DMS114 treated with DMSO at 0.1 percent for 48 hours (cell line): Measurements from ENCODE around the gene BSDC1.

Source experiments
- DNase-seq: peaks from one replicate; lab custom pipeline; 2025; ENCODE audit not compliant: unreplicated experiment; lab: John Stamatoyannopoulos, UW

BSDC1 gene

DNA sequence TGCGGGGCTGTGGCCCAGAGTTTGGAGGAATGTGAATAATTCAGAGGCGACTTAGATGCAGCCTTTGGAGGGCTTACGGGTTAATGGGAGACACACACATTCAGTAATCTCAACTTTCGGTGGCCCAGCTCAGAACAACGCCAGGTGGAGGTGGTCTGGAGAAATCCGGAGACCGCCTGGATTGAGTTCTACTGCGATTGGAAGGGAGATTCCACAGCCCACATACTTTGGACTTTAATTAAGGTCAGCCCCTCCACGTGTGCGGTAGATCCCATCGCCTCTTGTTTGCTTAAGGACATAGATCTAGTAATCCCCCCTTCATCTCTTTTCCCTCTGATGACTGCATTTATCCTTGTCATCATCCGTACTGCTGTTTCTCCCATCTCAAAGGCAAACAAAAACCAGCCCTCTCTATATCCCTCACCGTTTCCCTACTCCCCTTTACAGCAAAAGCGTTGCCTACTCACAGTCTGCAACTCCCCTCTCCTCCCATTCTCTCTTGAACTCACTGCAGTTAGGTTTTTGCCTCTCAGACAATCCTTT is 720 bp upstream of the BSDC1 start:
- DNase-seq: no peak

DNA sequence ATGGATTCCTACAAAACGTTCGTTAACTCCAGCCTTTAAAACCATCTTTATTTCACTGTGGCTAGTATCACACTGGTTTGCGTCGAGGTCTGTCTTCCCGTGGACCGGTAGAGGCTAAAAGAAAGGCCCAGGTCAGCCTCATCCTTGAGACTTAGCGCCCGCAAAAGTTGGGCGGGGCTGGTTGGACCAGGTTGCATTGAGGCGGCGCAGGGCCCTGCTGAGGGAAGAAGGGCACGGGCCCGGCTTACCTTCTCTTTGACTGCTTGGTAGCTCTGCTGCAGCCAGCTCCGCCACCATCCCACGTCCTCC is 455 bp downstream of the BSDC1 start:
- DNase-seq: no peak

DNA sequence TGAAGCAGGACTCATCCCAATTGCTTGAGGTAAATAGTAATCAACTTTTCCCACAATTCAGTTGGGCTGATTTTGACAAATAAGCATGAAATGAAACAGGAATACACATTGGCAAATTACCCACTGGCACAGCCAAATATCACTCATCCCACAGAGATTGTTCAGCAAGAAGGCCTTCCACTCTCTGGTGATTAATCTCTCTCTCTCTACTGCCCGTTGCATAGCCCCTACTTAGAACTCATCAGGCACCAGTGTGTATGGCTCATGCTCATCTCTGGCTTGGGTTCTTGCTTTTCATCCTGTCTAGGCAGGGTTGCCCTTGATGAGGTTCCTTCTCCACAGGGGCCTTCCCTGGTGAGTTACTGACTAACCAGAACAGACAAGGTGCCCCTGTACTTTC is 1.1 kb downstream of the BSDC1 start:
- no peak for DNase-seq

DNA sequence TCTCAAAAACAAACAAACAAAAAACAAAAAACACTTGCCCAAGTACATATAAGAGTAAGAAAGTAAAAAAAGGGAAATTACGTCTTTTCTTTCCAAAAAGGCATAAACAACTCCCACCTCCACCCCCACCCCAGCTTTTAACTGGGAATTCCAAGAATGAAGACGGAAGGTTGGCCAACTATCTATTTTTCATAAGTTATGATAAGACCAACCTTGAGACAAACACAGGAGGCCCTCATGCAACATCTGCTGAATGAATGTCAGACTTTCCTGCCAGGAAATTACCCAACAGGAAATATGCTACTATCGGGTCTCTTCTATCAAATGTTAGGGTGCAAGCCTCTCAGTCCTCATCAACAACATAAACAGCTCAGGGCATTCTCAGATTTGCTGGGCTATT is 1.9 kb downstream of the BSDC1 start:
- DNase-seq: no peak

DNA sequence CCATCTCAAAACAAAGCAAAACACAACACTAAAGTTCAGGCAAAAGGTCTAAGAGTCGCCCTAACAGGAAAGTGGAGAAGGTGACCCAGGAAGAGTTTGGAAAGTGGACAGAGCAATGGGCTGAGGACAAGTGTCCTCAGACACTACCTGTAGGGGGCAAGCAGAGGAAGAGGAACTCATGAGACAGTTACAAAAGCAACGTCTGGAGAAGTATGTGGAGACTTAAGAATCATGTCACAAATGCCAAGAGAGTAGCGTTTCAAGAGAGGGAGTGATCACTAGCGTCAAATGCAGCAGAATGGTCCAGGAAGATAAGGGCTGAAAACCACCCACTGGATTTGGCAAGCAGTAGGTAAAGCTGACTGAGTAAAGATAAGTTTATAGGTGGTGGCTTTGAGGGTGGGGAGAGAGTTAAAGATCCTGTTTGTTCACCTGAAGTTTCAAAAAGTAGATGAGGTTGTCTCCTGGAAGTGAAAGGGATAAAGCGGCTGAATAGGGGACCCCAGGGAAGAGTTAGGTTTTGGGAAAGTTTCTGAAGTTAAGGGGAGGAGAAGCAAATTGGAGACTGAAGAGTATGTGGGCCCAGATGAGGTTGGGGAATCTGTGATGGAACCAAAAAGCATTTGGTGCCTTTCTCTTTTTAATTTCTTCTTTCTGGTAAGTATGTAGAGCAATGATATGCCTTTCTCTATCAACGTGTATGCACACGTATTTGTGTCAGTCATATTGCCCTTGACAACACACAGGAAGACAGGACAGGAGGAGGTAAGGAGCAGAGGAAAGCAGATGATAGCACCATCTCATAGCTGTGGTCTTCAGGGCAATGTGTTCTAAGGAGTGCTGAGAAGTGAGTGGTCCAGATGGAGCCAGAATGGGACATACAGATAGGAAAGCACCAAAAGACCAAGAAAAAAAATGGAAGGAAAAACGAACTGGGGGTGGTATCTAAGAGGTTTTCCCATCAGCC is 3.1 kb downstream of the BSDC1 start:
- no peak for DNase-seq

DNA sequence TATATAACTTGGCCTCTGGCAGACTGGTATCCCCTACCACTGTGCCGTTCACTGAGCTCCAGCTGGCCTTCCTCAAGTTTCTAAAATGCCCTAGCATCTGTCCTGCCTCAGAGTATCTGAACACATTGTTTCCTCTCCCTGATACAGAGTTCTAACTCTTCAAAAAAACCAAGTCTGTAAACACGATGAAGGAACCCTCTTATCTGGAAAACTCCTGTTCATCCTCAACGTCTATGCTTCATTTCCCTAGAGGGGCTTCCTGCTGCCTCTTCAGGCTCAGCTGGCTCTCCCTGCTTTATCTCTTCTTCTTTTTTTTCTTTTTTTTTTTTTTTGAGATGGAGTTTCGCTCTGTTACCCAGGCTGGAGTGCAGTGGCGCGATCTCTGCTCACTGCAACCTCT is 5.6 kb downstream of the BSDC1 start:
- DNase-seq: no peak

DNA sequence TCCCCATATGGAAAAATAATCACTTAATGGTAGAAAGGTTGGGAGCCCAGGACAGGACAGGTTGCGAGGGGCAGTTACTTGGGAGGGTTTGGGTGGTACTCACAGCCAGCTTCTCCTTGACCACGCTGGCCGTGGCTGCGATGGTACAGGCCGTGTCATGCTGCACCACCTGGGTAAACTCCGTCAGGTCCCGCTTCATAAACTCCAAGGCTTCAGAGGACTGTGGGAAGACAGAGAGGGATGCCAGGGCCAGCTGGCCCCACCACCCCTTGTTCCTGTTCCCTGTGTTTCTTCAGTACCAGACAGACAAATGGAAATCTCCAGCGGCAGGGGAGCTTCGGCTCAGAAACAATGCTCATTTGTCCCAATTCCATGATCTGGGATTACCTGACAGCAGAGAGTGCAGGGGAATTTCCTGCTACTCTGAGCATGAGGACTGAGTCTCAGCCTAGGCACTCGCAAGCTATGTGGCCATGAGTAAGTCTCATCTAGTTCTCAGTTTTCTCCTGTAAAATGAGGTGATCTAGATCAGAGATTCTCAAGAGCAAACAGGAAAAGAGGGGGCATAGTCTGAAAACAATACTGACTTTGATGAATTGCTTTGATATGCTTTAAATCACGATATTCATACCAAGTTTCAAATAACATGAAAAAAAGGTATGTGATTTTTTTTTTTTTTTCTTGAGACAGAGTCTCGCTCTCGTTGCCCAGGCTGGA is 7.4 kb downstream of the BSDC1 start:
- DNase-seq: no peak

DNA sequence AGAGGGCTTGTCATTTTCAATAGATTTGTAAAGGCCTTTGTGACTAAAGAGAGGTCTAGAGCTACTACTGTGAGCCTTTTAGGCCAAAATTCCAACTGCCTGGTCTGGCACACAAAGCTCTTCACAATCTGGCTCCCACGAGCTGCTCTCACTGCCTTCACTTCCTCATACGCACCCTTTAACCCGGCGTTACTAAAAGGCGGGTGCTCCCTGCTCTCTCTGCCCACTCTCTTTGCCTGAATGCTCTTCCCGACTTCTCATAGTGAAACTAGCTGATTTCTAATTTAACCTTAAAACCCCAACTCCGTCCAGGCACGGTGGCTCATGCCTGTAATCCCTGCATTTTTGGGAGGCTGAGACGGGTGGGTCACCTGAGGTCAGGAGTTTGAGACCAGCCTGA is 14.2 kb downstream of the BSDC1 start:
- no peak for DNase-seq

DNA sequence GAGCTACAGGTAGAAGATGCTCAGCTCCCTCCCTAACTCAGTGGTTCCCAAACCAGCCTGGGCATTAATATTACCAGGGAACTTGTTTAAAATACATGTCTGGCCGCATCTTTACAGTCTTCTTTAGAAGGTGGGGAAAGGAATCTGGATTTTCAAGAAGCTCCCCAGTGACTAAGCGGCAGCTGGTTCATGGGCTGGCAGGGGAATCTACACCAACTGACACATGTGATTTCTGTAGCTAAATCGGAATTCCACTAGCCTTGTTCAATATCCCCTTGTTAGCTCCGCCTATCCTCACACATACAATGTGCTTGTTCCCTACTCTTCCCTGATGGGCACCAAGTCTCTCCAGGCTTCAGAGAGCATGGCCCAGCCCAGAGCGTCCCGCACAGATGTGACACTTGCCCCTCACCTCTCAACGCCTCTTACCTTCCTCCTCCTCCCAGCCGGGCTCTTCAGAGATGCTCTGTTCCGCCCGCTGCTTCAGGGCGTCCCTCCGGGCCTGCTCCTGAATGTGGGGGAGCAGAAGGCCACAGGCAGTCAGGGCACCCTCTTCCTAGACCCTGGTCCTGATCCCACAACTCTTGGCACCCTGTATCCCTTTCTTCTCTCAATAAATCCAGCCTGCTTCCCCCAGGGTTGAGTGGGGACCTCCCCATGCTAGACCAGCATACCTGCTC is 16.6 kb downstream of the BSDC1 start:
- DNase-seq: no peak

DNA sequence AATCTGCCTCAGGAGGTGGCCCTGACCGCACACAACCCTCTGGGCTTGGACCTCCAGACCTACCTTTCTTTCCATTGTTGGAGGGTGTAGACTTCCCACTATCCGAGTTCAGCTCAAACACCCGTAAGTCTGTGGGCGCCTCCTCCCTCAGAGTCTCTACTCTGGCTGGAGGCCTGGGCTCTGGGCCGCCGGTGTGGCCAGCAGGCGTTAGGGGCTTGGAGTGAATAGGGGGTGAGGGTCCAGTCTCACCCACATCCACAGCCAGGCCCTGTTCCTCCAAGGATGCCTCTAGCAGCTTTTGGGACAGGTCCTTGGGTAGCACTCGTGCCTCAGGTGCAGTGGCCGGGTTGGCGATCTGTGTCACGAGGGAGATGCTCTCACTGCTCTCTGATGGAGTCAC is 18.0 kb downstream of the BSDC1 start:
- DNase-seq: no peak

DNA sequence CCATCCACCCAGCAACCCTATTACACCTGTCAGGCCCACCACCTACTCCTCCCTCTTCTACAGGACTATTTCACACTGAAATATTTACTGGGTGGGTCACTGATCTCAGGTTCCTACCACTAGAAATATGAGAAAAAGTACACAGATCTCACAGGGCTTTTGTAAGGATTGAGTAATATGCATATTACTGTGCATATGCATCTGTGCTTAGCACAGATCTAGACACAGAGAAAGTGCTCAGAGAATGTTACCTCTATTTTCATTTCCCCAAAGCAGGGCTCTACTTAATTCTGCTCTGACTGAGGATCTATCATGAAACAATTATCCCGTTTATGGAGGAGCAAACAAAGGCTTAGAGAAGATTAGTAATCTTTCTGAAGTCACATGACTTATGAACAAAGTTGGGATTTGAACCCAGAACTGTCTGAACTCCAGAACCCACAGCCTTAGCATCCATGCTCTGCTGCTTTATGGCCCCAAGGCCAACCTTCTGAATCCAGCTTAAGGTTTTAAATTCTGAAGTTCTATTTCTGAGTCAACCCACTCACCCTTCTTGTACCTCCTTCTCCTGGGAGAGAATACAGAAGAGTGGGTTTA is 20.1 kb downstream of the BSDC1 start:
- no peak for DNase-seq

DNA sequence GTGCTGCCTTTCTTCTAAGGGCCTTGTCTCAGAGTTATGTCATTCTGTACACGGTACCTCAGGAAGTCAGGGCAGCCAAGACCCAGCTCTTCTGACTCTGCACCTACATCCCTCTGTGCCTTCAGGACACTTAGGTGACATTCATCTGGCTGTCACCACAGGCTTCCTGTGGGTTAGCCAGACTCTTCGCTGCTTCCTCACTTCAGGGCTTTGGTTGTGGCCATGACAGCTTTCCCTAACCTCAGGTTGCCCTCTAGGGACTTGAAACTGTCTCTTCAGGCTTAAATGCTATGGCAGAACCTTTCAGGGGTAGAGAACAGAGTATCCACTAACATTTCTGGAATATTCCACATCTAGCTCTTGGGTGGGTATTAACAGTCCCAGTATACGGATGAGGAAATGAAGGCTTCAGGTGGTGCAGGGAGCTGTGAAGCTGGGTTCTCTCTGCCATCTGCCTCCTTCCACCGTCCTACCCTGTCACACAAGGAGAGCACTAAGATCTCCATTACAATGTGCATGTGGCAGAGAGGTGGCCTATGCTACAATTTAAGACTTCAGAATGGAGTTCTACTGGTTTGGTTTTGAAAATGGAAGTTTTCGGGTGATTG is 22.0 kb downstream of the BSDC1 start:
- DNase-seq: no peak

DNA sequence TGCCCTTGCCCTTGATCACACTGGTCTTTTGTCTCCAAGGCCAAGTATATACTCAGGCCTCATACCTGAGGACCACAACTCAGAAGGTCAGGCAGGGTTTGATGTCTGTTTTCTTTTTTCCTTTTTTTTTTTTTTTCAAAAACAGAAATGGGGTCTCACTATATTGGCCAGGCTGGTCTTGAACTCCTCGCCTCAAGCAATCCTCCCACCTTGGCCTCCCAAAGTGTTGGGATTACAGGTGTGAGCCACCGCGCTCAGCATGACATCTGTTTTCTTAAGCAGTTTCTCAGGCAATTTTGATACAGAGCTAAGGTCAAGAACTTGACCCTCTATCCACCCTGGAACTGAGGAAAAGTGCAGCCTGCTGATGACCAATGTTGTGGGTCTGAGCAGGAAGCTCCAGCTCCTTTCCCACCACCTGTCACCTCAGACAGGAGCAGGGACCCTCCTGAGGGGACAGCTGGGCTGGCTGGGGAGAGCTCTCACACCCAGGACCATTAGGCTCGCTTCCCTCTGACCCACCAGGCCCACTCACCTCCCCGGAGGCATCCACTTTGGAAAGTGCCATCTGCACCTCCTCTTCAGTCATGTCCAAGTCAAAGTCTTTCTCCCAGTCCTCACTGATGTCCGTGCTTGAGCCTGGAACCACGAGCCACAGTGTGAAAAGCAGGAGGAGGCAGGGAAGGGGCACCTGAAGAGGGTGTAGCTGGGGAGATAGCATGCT is 26.2 kb downstream of the BSDC1 start:
- DNase-seq: no peak

DNA sequence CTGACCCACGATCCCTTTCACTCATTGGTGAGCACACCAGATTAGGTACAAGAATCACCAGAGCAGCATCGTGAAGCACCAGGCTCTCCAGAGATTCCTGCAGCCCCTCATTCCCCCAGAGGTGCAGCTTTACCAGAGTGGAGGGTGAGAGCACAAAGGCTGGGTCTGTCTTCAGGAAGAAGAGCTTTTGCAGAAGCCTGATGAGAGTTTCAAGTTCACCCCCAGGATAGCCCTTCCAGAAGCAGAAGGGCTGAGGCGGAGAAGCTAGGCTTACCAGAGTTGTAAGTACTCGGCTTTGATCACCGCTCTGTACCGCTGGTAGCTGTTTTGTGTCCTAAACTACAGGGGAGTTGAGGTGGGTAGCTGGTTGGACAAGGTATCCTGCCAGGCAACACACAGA is 28.8 kb downstream of the BSDC1 start:
- DNase-seq: no peak

DNA sequence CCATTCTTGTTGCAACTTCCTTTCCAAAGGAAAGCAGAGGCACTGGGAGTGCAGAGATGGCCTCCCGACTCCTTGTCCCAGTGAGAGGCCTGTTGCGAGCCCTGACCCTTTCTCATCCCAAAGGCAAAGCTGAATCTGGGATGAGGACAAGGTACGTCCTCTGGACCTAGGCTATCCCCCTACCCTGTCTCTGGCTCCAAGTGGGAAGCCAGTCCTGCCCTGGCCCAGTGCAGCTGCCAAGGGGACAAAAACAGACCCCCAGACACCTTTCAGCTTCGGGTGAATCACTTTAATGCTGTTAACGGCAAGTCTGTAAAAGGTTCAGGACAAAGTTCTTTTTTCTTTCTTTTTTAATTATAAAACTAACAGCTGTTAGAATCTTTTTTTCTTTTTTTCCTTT is 29.4 kb downstream of the BSDC1 start:
- no peak for DNase-seq

DNA sequence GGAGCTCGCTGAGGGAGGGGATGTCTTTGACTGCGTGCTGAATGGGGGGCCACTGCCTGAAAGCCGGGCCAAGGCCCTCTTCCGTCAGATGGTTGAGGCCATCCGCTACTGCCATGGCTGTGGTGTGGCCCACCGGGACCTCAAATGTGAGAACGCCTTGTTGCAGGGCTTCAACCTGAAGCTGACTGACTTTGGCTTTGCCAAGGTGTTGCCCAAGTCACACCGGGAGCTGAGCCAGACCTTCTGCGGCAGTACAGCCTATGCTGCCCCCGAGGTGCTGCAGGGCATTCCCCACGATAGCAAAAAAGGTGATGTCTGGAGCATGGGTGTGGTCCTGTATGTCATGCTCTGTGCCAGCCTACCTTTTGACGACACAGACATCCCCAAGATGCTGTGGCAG is 30.5 kb downstream of the BSDC1 start:
- DNase-seq: no peak

DNA sequence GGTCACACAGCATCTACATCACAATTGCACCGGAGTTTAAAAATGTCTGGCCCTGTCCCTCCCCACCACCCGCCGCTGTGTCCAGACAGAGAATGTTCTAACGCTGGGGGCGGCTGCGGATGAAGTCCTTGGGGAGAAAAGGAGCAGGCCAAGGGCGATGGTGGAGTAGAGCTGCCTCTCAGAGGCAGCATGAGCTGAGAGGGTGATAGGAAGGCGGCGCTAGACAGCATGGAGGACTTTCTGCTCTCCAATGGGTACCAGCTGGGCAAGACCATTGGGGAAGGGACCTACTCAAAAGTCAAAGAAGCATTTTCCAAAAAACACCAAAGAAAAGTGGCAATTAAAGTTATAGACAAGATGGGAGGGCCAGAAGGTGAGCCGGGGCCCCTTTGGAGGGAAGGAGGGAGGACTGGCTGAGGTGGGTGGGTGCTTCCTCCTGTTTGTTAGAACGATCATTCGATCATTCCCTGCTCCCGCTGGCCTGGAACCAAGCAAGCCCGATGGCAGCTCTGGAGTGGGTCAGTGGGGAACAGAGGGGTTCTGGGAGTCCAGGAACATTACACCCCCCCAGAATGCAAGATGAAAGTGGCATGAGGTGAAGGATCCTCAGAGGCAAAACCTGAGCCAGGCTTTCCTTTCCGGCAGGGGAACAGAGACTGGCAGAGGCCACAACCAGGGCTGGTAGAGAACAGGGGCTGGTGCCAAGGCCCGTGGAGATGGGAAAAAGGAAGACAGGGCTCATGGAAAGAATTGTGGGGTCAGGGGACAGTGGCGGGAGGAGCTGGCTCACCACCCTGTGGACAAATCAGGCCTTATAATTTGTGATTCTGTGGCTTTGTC is 31.5 kb downstream of the BSDC1 start, which contains the start of the genes FAM229A and TSSK3:
Gene FAM229A (minus strand): TSS at position 12 of the 840 bp plus-strand sequence. CDS start 394 bp downstream, outside the sequence.
Gene TSSK3 (plus strand): TSS at position 66 of the 840 bp plus-strand sequence. CDS start 163 bp downstream, at position 229.
- no peak for DNase-seq

DNA sequence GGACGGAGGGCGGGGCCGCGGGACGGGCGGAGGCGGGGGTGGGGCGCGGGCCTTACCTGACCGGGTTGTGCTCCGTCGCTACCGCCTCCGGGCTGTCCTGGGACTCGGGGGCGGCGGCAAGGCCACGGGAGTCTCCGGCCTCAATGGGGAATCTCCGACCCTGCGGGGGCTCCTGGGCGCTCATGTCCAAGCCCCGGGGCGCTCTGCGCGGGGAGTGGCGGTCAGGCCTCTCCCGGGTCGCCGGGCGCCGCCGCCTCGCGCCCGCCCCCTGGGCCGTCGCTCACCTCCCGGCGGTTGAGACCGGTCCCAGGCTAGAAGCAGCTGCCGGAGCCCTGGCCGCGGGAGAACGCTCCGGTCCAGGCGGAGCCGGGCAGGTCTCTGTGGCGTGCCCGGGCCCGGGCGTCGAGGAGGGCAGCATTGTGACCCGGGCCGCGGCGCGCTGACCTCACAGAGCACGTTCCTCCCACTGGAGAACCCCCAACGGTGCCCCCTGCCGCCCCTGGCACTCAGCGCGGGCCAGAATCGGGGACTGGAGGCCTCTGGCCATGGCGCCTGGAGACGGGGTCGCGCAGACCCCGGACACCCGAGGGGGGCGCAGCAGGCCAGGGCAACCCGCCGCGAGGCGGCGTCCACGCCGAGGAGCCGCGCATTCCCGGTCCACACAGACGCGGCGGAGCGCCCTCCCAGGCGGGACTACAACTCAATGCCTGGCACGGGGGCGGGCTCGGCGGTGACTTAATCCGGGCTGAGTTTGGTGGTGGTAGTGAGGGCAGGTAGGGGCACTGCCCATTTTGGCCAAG is 32.4 kb downstream of the BSDC1 start:
- no peak for DNase-seq
